ENCODE data around the gene EFR3B.

GRCh38 chr2:25105336-25106085, 63.6 kb downstream of the EFR3B start:
- TF ChIP-seq CTCF (conservative IDR thresholded peaks at IDR 0.05; ENCODE audit: low read depth, low read length), result no peak
- no peak for TF ChIP-seq ELK1 (IDR thresholded peaks at IDR 0.05; ENCODE audit: borderline replicate concordance, low read depth, low read length)
- TF ChIP-seq POLR2A (IDR thresholded peaks at IDR 0.05; ENCODE audit: low read depth, low read length), result no peak
- TF ChIP-seq RCOR1 (IDR thresholded peaks at IDR 0.05; ENCODE audit: insufficient replicate concordance, low read length), result no peak
- no peak for TF ChIP-seq RAD21 (IDR thresholded peaks at IDR 0.05; ENCODE audit: low read length)
- no peak for TF ChIP-seq BHLHE40 (IDR thresholded peaks at IDR 0.05; ENCODE audit: low read depth, low read length)
- peak; percentile 26; the same call in 1 of the 2 replicates for TF ChIP-seq FOS (IDR thresholded peaks at IDR 0.05; ENCODE audit: low read depth, low read length)
- TF ChIP-seq CHD1 (IDR thresholded peaks at IDR 0.05; ENCODE audit: low read depth, low read length), result no peak

Measured in IMR-90 (cell line).